Mammary epithelial cell (primary cell): ENCODE results near the gene ZNF586.

Experiments used
- EZH2 ChIP-seq: IDR thresholded peaks from 2 replicates; pipeline ENCODE4 v1.6.1; 2012; ENCODE audit warnings: low read length, inconsistent platforms, borderline replicate concordance
- TF ChIP-seq, protein P1 (sequence below), 2 donors: IDR thresholded peaks in 1 of 2; conservative IDR thresholded peaks in 1 of 2; 2 replicates each; pipeline ENCODE4 v1.5.1; 2011 to 2012; ENCODE audit warnings: inconsistent platforms in 2 of 2, low read length in 2 of 2, mild to moderate bottlenecking in 2 of 2, control low read depth in 1 of 2, low read depth in 1 of 2; ENCODE audit not compliant: insufficient read depth in 1 of 2; ENCODE audit errors: extremely low read depth in 1 of 2

- TF ChIP-seq, protein P1, sequence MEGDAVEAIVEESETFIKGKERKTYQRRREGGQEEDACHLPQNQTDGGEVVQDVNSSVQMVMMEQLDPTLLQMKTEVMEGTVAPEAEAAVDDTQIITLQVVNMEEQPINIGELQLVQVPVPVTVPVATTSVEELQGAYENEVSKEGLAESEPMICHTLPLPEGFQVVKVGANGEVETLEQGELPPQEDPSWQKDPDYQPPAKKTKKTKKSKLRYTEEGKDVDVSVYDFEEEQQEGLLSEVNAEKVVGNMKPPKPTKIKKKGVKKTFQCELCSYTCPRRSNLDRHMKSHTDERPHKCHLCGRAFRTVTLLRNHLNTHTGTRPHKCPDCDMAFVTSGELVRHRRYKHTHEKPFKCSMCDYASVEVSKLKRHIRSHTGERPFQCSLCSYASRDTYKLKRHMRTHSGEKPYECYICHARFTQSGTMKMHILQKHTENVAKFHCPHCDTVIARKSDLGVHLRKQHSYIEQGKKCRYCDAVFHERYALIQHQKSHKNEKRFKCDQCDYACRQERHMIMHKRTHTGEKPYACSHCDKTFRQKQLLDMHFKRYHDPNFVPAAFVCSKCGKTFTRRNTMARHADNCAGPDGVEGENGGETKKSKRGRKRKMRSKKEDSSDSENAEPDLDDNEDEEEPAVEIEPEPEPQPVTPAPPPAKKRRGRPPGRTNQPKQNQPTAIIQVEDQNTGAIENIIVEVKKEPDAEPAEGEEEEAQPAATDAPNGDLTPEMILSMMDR (conservative IDR thresholded peaks at IDR 0.05 in 1 of 2, IDR thresholded peaks at IDR 0.05 in 1 of 2; ENCODE audit: extremely low read depth in 1 of 2, insufficient read depth in 1 of 2, low read depth in 1 of 2, low read length in 2 of 2), result no peak
- TF ChIP-seq EZH2, result no peak
Observed at GRCh38 chr19:57816652-57817051, 47.2 kb downstream of the ZNF586 start.
